ENCODE measurements around the gene ZNF771.

GRCh38 chr16:30382111-30382881 lies 25.1 kb upstream of the ZNF771 start, which contains the start of gene SEPTIN1:
- TF ChIP-seq REST (IDR thresholded peaks at IDR 0.05; ENCODE audit: unreplicated experiment): no peak
- TF ChIP-seq EZH2phosphoT487 (IDR thresholded peaks at IDR 0.05; ENCODE audit: unreplicated experiment): no peak
- TF ChIP-seq POLR2AphosphoS5 (IDR thresholded peaks at IDR 0.05; ENCODE audit: low read depth): no peak
- TF ChIP-seq CTCF (conservative IDR thresholded peaks at IDR 0.05; ENCODE audit: low read depth in 2 of 2): no peak
- no peak for TF ChIP-seq ZNF114 (CRISPR knock-in tag; IDR thresholded peaks at IDR 0.05)
- no peak for TF ChIP-seq ZNF331 (CRISPR knock-in tag; IDR thresholded peaks at IDR 0.05; ENCODE audit: low read depth)
- TF ChIP-seq EZH2 (IDR thresholded peaks at IDR 0.05; ENCODE audit: low read depth, unreplicated experiment): no peak
- no peak for TF ChIP-seq ETS1 (IDR thresholded peaks at IDR 0.05)
- no peak for TF ChIP-seq CREB1 (CRISPR knock-in tag; IDR thresholded peaks at IDR 0.05; ENCODE audit: low read depth)
- no peak for TF ChIP-seq STAT1 (IDR thresholded peaks at IDR 0.05; ENCODE audit: unreplicated experiment)
- TF ChIP-seq NANOG (IDR thresholded peaks at IDR 0.05; ENCODE audit: borderline replicate concordance): no peak
